HG03342 (cell line): ENCODE measurements around the gene PRDX4.
"Not testable (repeated sequence)": the region's sequence is repeated elsewhere in the genome, so short reads cannot be mapped to it uniquely, and the experiment has no call there.

ENCODE experiments used
- ATAC-seq: cut with Tn5 transposase; IDR thresholded peaks from one replicate; pipeline ENCODE4 v1.9.1; 2021; ENCODE audit warnings: mild to moderate bottlenecking, moderate library complexity; ENCODE audit not compliant: unreplicated experiment

PRDX4 gene

DNA sequence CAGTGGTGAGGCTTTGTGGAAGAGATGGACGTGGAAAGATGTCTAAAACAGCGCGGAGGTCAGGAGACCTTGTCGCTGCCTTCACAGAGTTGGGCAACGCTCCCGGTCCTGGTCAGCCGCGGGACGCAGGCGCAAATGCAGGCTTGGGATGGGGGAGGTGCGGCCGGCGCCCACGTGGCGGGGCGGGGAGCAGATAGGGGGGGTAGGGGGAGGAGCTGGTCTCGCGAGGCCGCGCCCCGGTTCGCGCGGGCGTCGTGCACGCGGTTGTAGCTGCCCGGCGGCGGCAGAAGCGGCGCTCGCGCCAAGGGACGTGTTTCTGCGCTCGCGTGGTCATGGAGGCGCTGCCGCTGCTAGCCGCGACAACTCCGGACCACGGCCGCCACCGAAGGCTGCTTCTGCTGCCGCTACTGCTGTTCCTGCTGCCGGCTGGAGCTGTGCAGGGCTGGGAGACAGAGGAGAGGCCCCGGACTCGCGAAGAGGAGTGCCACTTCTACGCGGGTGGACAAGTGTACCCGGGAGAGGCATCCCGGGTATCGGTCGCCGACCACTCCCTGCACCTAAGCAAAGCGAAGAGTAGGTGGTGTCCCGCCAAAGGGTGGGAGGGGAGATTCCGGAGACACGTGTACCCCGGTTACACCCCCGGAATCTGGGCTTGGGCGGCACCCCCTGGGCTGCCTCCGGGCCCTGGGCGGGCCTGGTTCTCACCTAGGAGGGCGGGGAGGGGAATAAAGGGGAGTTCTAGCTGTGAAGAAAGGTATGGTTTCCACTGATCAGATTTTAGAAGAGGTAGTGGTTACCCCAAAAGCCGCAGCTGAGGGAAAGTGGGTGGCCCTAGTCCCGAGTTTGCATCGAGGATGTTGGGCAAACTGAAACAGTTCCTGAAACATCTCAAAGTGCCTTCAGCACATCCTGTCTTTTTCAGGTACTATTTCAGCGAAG lies at the start of gene PRDX4:
Gene PRDX4 (plus strand): TSS at position 255 of the 939 bp plus-strand sequence. CDS start 78 bp downstream, at position 333.
- peak; percentile 54 for ATAC-seq

DNA sequence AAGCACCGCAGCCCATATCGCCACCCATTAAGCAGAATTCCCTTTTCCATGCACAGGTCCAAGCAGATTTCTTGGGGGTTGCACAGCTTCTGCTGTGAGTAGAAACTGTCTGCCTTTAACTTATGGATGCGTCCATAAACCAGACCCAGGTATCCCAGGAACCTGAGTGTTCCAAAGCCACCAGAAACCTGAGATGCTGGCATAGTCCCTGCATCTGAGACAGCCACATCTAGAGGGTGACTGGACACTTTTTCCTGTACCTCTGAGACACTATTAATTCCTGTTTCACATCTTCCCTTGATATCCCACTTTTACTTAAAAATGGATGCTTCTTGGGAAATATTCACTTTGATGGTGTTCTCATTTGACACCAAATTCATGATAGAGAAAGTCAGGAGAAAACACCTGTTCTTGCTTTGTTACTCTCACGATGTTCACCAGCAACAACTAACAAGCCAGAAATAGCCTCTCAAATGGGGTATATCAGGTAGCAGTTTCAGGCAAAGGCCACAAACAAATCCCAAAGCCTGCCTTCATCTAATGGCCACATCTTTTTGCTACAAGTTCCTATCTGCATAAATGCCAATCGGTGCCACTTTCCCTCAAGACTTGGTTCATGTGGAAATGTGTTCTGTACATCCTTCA lies 45.5 kb upstream of the PRDX4 start:
- no peak for ATAC-seq

DNA sequence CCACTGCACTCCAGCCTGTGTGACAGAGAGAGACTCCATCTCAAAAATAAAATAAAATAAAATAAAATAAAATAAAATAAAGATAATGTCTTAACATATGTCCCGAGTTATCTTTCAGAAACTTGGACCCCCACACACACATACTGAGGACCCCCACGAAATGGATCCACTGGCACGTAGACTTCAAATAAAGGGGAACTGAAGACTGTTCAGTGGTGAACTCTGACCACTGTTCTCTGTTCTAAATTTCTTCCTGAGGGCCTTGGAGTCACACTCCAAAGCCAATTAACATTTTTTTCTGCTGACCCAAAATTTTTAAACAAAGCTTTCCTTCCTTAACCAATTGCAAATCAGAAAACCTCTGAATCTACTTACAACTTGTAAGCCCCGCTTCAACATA lies 43.5 kb upstream of the PRDX4 start:
- ATAC-seq, result no peak

DNA sequence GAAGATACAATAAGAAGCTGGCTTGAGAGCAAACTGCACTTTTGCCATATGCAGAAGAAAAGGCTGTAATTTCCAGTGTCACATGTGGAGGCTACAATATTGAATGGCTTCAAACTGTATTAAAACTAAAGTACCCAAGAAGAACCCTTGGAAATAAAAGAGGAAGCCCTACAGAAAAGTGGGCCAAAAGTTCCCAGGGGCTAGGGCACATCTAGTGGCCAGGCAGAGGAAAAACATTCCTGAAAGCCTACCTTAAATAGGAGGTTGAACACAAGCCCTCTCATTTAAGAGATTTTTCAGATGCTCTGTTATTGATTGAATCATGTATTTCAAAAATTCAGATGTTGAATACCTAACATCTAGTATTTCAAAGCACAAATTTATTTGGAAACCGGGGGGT lies 40.6 kb upstream of the PRDX4 start:
- ATAC-seq, result no peak

DNA sequence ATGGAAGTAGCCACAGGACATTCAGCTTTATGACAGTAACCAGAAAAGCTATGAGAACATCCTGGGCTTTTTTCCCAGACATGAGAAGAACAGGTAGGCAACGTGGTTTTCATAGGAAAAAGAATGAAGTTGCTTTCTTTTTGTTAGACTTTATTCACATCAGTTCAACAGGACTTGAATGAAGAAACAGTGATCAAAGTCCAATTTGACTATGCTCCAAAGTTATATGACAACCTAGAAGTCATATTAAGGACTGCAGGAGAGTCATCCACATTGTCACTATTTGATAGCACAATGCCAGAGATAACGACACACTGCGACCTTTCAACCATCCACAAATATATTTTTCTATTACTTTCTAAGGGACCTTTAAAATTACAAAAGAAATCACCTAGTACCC lies 39.2 kb upstream of the PRDX4 start:
- no peak for ATAC-seq

DNA sequence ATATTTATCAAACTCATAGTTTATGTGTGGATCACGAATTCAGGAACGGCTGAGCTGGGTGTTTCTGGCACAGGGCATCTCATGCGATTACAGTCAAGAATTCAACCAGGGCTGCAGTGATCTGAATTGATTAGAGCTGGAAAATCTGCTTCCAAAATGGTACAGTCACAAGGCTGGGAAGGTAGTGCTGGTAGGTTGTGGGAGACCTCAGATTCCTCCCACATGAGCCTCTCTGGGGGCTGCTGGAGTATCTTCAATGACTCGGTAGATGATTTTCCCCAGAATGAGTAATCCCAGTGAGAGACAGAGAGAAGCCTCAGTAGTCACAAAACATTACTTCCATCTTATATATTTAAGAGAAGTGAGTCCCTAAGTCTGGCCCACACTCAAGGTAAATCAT lies 36.2 kb upstream of the PRDX4 start:
- ATAC-seq, result no peak

DNA sequence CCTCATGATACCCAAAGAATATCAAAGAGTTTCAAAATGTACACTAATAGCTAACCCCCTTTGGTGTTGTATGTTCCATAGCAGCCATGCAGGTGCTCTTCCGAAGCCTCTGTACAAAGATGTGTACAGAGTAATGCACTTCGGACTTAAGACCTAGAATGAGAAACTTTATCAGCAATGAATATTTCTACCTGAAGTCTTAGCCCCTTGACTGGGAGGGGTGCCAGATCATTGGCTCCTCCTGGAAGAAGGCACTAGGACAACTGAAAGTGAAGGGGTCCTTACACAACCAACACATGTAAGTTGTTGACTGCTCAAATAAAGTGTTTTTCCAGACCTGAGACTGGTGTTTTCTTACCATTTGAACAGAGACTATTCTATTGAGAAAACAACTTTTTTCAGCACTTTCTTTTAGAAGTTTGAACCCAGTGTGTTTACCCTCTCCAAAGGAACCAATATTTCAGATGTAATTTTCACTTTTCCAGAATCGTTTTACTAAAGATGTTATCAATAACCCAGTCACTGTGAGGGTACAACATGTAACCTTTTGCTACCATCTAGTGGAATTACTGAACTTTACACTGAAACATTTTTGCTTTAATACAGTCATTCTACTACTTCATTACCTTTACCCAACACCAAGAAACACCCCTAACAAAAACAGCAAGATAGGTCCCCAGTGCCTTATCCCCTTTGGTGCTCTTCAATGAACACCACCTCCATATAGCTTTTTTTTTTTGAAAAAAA lies 33.3 kb upstream of the PRDX4 start:
- ATAC-seq, result no peak

DNA sequence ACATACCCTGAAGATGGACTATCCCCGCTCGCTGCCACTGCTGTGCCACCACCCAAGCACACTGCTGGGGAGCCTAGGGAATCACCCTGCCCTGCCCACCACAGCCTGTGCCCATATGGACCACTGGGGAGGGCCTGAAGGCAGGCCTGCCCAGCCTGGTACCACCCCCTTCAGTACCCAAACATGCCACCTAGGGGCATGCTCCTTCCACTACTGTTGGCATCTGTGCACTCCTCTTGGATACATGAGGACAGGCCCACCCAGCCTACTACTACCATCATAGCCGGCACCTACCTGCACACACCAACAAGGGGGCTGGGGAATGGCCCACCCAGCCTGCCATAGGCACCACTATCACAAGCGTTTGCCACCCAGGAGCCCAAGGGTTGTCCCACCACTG lies 30.1 kb upstream of the PRDX4 start:
- peak; percentile 70 for ATAC-seq

DNA sequence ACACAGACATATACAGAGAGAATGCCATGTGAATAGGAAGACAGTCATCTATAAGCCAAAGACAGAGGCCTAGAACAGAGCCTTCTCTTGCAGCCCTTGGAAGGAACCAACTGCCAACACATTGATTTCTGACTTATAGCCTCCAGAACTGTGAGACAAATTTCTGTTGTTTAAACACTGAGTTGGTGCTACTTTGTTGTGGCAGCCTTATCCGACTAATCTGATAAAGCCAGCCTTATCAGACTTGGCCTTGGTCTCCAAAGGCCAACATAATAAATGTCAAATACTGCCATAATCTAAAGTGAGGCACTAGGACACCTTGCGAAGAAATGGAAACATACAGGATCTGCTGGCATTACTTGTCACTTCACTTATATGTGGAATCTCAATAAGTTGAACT lies 24.3 kb upstream of the PRDX4 start:
- ATAC-seq, result no peak

DNA sequence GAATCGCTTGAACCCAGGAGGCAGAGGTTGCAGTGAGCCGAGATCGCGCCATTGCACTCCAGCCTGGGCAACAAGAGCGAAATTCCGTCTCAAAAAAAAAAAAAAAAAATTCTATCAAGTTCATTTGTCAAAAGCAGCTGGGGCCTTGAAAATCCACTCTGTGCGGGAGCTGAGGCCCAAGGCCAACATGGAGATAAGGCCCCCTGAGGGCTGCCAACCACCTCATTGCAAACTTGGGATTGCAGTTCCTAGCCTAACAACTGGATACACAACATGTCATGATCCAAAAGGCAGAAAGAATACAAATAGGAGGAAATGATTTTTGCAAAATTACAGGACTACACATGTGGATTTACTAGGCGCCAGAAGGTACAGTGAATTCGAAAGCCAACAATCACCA lies 22.5 kb upstream of the PRDX4 start:
- ATAC-seq, result no peak

DNA sequence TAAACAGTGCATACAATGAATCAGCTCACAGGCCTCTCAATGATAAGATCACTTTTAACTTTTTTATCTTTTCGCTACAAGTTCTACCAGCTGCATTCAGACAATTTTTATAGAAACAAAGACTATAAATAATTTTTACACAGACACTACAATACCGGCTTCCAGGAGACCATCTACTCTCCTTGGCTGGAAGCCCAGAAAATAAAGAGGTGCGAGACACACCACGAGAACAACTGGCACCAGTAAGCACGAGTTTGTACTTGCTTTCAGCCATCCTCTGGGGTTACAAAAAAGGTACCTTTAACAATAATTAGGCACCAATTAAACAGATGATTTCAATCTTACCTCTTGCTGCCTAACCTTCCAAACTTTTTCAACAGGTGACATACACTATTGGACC lies 11.2 kb upstream of the PRDX4 start:
- ATAC-seq, result no peak

DNA sequence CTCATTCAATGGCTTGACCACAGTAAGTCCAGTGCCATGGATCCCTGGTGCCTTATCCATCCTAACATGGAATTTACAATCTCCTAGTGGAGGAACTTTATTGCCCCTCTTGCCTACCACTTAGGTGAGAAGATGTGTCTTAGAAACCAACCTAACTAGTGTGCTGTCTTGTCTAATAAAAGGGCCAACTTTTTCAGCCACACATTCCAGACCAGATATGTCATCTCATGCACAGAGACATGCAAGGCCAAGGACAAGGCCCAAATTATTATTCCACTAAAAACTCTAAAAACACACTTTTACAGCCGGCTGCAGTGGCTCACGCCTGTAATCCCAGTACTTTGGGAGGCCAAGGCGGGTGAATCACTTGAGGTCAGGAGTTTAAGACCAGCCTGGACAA lies 10.6 kb upstream of the PRDX4 start:
- no peak for ATAC-seq

DNA sequence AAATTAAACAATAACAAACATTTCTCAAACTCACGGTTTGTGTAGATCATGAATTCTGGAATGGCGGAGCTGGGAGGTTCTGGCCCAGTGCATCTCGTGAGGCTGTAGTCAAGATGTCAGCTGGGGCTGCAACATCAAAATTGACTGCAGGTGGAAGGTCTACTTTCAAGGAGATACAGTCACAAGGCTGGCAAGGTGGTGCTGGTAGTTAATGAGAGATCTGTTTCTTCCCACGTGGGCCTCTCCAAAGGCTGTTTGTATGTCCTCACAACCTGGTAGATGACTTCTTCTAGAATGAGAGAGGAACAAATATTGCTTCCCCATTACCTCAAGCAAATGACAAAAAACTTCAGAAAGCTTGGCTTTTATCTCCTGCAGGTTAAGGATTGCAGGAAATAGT lies 8.0 kb upstream of the PRDX4 start:
- ATAC-seq, result no peak

DNA sequence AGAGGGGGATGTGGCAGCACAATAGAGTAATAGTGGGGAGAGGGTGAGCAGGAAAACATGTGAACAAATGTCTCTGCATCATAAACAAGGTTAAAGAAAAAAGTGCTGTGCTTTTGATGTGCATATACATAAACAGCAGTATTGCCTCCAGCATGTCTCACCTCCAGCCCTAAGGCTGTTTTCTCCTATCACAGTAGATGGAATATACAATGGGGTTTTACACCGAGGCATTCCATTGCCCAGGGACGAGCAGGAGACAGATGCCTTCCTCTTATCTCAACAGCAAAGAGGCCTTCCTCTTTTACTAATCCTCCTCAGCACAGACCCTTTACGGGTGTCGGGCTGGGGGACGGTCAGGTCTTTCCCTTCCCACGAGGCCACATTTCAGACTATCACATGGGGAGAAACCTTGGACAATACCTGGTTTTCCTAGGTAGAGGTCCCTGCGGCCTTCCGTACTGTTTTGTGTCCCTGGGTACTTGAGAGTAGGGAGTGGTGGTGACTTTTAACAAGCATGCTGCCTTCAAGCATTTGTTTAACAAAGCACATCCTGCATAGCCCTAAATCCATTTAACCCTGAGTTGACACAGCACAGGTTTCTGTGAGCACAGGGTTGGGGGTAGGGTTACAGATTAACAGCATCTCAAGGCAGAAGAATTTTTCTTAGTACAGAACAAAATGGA lies 7.1 kb upstream of the PRDX4 start:
- ATAC-seq, result not testable (repeated sequence)

DNA sequence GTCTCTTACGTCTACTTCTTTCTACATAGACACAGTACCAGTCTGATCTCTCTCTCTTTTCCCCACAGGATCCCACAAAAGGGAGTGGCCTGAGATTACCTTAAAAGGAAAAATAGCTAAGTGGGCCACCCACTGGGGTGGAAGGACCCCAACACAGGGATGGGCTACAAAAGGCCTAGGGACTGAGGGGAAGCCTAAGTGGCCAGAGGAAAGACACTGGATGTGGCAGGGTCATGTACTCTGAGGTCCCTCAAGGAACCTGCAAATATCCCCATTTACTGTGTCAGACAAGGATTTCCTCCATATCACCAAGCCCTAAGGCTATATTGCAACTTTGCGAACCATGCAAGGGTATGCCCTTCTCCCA lies 6.5 kb upstream of the PRDX4 start:
- ATAC-seq, result no peak

DNA sequence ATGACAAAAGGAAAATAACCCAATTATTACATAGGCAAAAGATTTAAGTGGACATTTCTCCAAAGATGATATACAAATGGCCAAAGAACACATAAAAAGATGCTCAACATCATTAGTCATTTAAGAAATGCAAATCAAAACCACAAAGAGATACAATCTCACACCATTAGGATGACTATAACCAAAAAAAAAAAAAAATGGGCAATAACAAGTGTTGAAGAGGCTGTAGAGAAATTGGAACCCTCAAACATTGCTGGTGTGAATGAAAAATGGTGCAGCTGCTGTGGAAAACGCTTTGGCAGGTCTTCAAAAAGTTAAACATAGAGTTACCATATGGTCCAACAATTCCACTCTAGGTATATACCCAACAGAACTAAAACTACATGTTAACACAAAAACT lies 5.6 kb upstream of the PRDX4 start:
- no peak for ATAC-seq

DNA sequence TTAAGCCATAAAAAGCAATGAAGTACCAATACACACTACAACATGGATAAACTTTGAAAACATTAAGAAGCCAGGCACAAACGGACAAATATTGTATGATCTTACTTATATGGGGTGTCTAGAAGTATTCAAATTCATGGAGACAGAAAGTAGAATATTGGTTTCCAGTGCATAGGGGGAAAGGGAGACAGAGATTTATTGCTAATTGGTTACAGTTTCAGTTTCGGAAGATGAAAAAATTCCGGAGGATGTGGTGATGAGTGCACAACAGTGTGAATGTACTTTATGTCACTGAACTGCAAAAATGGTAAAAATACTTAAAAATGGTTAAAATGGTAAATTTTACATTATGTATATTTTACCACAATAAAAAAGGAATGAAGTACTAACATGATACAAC lies 5.1 kb upstream of the PRDX4 start:
- ATAC-seq, result peak; percentile 46

DNA sequence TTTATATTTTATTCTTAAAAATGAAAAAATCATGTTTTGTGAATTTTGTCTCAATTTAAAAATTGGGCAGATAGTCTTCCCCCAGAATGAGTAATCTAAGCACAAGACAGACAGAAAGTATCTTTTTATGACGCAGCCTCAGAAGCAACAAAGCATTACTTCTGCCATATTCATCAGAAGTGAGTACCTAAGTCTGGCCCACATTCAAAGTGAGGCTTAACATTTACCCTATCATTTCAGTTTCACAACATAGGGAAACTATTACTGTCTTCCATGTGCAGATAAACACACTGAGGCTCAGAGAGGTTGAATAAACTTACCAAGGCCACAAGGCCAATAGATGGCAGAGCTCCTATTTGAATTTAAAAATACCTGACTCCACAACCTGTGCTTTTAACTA lies 4.4 kb upstream of the PRDX4 start:
- ATAC-seq, result peak; percentile 49

DNA sequence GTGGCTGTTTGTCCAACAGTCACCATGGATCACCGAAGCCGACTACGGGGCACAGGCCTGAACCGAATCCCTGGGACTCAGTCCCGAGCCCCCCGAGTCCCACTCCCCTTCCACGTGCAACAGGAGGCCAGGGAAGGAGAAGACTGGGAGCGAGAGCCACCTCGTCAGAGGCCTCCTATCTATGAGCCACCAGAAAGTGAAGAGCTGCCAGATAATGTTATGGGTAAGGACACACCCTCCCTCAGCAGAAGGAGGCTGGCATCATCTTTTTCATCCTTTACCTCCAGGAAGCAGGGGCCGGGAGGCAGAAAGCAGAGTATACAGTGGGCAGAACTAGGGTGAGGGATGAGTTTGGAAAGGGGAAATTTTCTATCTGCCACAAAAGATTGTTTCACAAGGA lies 2.8 kb upstream of the PRDX4 start:
- ATAC-seq, result no peak

DNA sequence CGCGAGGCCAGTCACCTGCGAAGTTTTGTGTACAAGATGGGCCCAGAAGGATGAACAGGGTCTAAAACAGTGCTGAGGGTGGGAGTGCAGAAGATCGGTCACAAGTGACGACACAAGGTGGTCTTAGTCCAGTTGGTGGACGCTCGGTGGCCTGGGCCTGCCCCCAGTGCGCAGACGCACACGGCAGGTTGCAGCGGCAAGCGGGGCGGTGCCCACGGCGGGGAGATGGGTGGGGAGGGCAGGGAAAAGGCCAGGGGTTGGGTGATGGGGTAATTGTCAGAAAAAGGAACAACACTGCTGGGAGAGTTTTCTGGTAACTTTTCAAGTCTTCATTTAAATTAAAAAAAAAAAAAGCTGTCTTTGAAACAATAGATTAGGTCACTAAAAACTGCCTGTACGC lies 1.0 kb upstream of the PRDX4 start:
- ATAC-seq, result no peak

DNA sequence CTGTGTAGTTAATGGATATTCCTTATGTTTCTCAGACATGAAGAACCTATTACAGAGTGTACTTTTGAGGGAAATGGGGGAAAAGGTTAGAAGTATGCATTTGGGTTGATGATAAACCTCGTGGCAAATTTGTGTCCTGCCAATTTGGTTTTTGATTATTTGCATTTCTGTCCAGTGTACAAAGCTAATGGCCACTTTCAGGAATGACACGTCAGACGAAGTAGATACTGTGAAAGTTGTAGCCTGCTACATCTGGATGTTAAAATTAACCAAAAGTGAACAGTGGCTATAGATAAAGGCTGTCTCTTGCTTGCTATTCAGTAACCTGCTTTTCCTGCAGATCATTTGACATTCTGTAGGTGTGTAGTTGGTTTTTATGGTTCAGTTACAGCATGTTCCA lies 1.0 kb downstream of the PRDX4 start:
- peak; percentile 32 for ATAC-seq
